IPS-NIHi11 (cell line): Measurements from ENCODE around the gene VSIG1.

Experiments used
- DNase-seq: peaks from one replicate; pipeline ENCODE4 v3.0.0; 2012; ENCODE audit warnings: mixed read lengths, low spot score

The VSIG1 gene

GRCh38 chrX:108064613-108065012, 19.7 kb downstream of the VSIG1 start:
- no peak for DNase-seq

GRCh38 chrX:108068121-108068520, 23.3 kb downstream of the VSIG1 start:
- no peak for DNase-seq

- no peak for DNase-seq
These were observed 26.0 kb downstream of the VSIG1 start for GRCh38 chrX:108070891-108071290.

- no peak for DNase-seq
These were observed 26.7 kb downstream of the VSIG1 start for GRCh38 chrX:108071578-108071977.

GRCh38 chrX:108072746-108073145, 27.9 kb downstream of the VSIG1 start:
- DNase-seq = no peak

GRCh38 chrX:108081110-108081509, 36.2 kb downstream of the VSIG1 start:
- DNase-seq = no peak

- DNase-seq = no peak
These were observed 42.9 kb downstream of the VSIG1 start for GRCh38 chrX:108087792-108088191.

GRCh38 chrX:108088511-108088910, 43.6 kb downstream of the VSIG1 start:
- DNase-seq = no peak

GRCh38 chrX:108090491-108091263, 45.8 kb downstream of the VSIG1 start:
- DNase-seq = no peak

GRCh38 chrX:108091264-108091877, 46.5 kb downstream of the VSIG1 start, which contains the start of the genes ATG4A and PSMD10:
ATG4A (plus strand) TSS chrX:108091778; CDS start chrX:108091827, 49 bp downstream.
PSMD10 (minus strand) TSS chrX:108091542; CDS start chrX:108091520, 22 bp downstream.
- DNase-seq = peak; percentile 80

GRCh38 chrX:108091878-108092291, 47.0 kb downstream of the VSIG1 start:
- peak; percentile 6 for DNase-seq

- no peak for DNase-seq
These were observed 52.5 kb downstream of the VSIG1 start for GRCh38 chrX:108097380-108097779.

- no peak for DNase-seq
These were observed 60.6 kb downstream of the VSIG1 start for GRCh38 chrX:108105473-108105872.

- DNase-seq = no peak
These were observed 69.7 kb downstream of the VSIG1 start for GRCh38 chrX:108114541-108114940.

GRCh38 chrX:108117988-108118387, 73.1 kb downstream of the VSIG1 start:
- no peak for DNase-seq

- no peak for DNase-seq
These were observed 76.4 kb downstream of the VSIG1 start for GRCh38 chrX:108121291-108121690.

- DNase-seq = no peak
These were observed 77.9 kb downstream of the VSIG1 start for GRCh38 chrX:108122748-108123147.

- DNase-seq = no peak
These were observed 78.9 kb downstream of the VSIG1 start for GRCh38 chrX:108123591-108124366.

- DNase-seq = no peak
These were observed 81.8 kb downstream of the VSIG1 start for GRCh38 chrX:108126661-108127060.

GRCh38 chrX:108127152-108127551, 82.3 kb downstream of the VSIG1 start:
- DNase-seq = no peak
